SU-DHL-6 (cell line): Measurements from ENCODE around the gene SOX6.

Source experiments
- H2AFZ ChIP-seq: fragments of 200-600 bp; sonication (generic); 2 replicates; pipeline ENCODE4 v1.6.1; 2014; ENCODE audit warnings: low read depth, mild to moderate bottlenecking, moderate library complexity, mixed read lengths, antibody characterized with exemption, low read length; ENCODE audit not compliant: severe bottlenecking
- H3F3A ChIP-seq: fragments of 200-600 bp; shearing (Covaris generic); 2 replicates; pipeline ENCODE4 v1.6.0; 2016; ENCODE audit warnings: antibody characterized with exemption, mild to moderate bottlenecking; ENCODE audit not compliant: insufficient read depth
- H3K27ac ChIP-seq: fragments of 200-600 bp; sonication (generic); 2 replicates; pipeline ENCODE4 v1.5.1; 2016; ENCODE audit warnings: low read depth, mild to moderate bottlenecking, low read length, moderate library complexity, mixed read lengths
- H3K27me3 ChIP-seq: fragments of 200-600 bp; sonication (generic), shearing (Covaris generic); 2 replicates; pipeline ENCODE4 v1.6.0; 2014; ENCODE audit warnings: mild to moderate bottlenecking, low read length
- H3K36me3 ChIP-seq: fragments of 200-600 bp; sonication (generic); 2 replicates; pipeline ENCODE4 v1.6.1; 2014; ENCODE audit warnings: mild to moderate bottlenecking, low read length, mixed read lengths
- H3K4me2 ChIP-seq: fragments of 300-600, 200-600 bp; shearing (Covaris generic), sonication (generic); 2 replicates; pipeline ENCODE4 v1.6.0; 2014; ENCODE audit warnings: low read length, low read depth, mild to moderate bottlenecking; ENCODE audit not compliant: poor library complexity, severe bottlenecking
- H3K4me3 ChIP-seq: fragments of 200-600 bp; sonication (generic); 2 replicates; pipeline ENCODE4 v1.5.1; 2014; ENCODE audit warnings: antibody characterized with exemption, low read length, mild to moderate bottlenecking, mixed read lengths; ENCODE audit not compliant: insufficient read depth, poor library complexity, severe bottlenecking
- H3K79me2 ChIP-seq: fragments of 200-600 bp; sonication (generic); 2 replicates; pipeline ENCODE4 v1.6.1; 2014; ENCODE audit warnings: mild to moderate bottlenecking, low read length, moderate library complexity; ENCODE audit not compliant: insufficient read depth
- H3K9ac ChIP-seq: fragments of 200-600 bp; sonication (generic); 2 replicates; pipeline ENCODE4 v1.7.0; 2014; ENCODE audit warnings: mild to moderate bottlenecking, low read length
- H3K9me2 ChIP-seq: fragments of 200-600 bp; sonication (generic); replicated peaks from 2 replicates; pipeline ENCODE4 v1.6.1; 2014; ENCODE audit warnings: low read length; ENCODE audit not compliant: insufficient read depth
- H3K9me3 ChIP-seq: fragments of 200-600 bp; sonication (generic); 2 replicates; pipeline ENCODE4 v1.6.1; 2014; ENCODE audit warnings: low read length, mixed read lengths; ENCODE audit not compliant: insufficient read depth
- H4K20me1 ChIP-seq: fragments of 200-600 bp; sonication (generic); 2 replicates; pipeline ENCODE4 v1.6.1; 2014; ENCODE audit warnings: low read depth, mild to moderate bottlenecking, antibody characterized with exemption, low read length, moderate library complexity, mixed read lengths
- EZH2phosphoT487 ChIP-seq: fragments of 200-600 bp; sonication (generic), shearing (Covaris generic); conservative IDR thresholded peaks from 2 replicates; pipeline ENCODE4 v1.6.1; 2018; ENCODE audit warnings: mild to moderate bottlenecking, antibody characterized with exemption, low read length, moderate library complexity, mixed read lengths
- TF ChIP-seq, protein P1 (sequence below): fragments of 200-600 bp; sonication (generic); IDR thresholded peaks from one replicate; pipeline ENCODE4 v1.5.1; 2017; ENCODE audit warnings: antibody characterized with exemption, mild to moderate bottlenecking, low read length, moderate library complexity; ENCODE audit not compliant: insufficient read depth, poor library complexity, severe bottlenecking

Gene SOX6

DNA sequence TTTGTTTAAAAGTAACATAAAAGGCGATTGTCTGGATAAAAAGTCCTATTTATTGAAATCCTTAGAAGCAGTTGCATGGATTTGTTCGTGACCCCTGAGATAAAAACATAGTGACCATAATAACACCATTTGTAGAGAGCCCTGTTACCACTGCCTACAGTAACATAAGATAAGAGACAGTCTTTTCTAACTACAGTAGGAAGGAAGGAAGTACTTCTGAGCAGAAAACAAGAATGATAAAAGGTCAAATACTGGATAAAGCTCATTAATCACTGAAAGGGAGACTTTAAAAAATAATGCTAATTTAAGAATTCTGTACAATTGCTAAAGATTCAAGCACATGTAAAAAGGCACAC is 47.1 kb upstream of the SOX6 start:
- Histone ChIP-seq H3K79me2 (no peaks in the 10 kb centered on the region), H3K4me2 (no peak overlapping the region), H3K27me3 (0 out of 2 replicates have a peak, but pooled peaks cover 5% of the 10 kb centered on the region), H3K27ac (no peak overlapping the region), H4K20me1 (no peaks in the 10 kb centered on the region), H2AFZ (no peak overlapping the region), H3K4me3 (no peak overlapping the region), H3K9me3 (no peaks in the 10 kb centered on the region), H3K9ac (no peak overlapping the region), H3K9me2 (no peaks in the 10 kb centered on the region), H3K36me3 (no peaks in the 10 kb centered on the region), H3F3A (no peaks in the 10 kb centered on the region)
- TF ChIP-seq, protein P1, sequence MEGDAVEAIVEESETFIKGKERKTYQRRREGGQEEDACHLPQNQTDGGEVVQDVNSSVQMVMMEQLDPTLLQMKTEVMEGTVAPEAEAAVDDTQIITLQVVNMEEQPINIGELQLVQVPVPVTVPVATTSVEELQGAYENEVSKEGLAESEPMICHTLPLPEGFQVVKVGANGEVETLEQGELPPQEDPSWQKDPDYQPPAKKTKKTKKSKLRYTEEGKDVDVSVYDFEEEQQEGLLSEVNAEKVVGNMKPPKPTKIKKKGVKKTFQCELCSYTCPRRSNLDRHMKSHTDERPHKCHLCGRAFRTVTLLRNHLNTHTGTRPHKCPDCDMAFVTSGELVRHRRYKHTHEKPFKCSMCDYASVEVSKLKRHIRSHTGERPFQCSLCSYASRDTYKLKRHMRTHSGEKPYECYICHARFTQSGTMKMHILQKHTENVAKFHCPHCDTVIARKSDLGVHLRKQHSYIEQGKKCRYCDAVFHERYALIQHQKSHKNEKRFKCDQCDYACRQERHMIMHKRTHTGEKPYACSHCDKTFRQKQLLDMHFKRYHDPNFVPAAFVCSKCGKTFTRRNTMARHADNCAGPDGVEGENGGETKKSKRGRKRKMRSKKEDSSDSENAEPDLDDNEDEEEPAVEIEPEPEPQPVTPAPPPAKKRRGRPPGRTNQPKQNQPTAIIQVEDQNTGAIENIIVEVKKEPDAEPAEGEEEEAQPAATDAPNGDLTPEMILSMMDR = no peak
- TF ChIP-seq EZH2phosphoT487 = no peak

DNA sequence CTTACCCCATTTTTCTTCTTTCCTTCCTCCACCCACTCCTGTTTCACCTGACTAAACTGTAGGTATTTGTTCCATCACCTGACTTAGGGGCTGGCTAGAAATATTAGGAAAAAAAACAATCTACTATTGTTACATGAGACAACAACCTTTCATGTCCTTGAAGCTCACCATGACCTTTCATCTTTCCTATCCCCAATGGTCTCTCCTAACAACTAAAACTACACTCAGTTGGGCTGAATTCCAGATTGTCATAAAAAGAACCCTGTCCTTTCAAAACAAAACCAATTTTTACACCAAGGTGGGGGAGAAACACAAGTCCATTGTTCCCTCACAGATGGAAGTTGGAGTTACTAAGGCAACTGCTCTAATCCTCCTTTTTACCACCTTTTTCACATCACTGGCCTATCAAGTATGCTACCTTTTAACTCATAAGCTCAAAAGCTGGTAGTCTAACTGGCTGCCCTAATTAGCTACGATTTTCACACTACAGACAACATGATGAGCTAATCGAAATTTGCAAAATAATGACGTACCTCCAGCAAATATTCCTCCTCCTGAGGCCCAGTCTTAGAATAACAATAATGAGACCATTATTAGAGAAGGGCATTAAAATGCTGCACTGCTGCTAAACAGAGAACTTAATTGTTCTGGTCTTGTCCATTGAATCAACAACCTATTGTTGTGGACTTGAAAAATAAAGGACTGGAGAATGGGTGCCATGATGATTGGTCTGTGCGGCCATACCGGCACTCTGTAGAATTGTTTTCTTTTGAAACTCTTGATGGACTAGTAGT is 46.5 kb upstream of the SOX6 start:
- Histone ChIP-seq H3K9ac (no peak overlapping the region), H2AFZ (no peak overlapping the region), H3K27ac (no peak overlapping the region), H3K9me2 (no peaks in the 10 kb centered on the region), H3K79me2 (no peaks in the 10 kb centered on the region), H3K36me3 (no peaks in the 10 kb centered on the region), H3K27me3 (0 out of 2 replicates have a peak, but pooled peaks cover 5% of the 10 kb centered on the region), H3K4me2 (no peak overlapping the region), H3K4me3 (no peak overlapping the region), H3F3A (no peaks in the 10 kb centered on the region), H3K9me3 (no peaks in the 10 kb centered on the region), H4K20me1 (no peaks in the 10 kb centered on the region)
- TF ChIP-seq EZH2phosphoT487 = no peak
- TF ChIP-seq, protein P1 = no peak

GRCh38 chr11:16397390-16397789 is 41.0 kb upstream of the SOX6 start:
- no peaks in the 10 kb centered on the region for H3K27me3 ChIP-seq
- H3K4me2 ChIP-seq = no peak overlapping the region
- no peaks in the 10 kb centered on the region for H3K9me2 ChIP-seq
- no peaks in the 10 kb centered on the region for H3F3A ChIP-seq
- H3K9me3 ChIP-seq = no peaks in the 10 kb centered on the region
- H3K36me3 ChIP-seq = no peaks in the 10 kb centered on the region
- H3K4me3 ChIP-seq = no peak overlapping the region
- no peaks in the 10 kb centered on the region for H3K79me2 ChIP-seq
- H2AFZ ChIP-seq = no peak overlapping the region
- no peaks in the 10 kb centered on the region for H4K20me1 ChIP-seq
- H3K9ac ChIP-seq = no peak overlapping the region
- H3K27ac ChIP-seq = no peak overlapping the region
- TF ChIP-seq EZH2phosphoT487 = no peak
- TF ChIP-seq, protein P1 = no peak
